Liver (tissue), 3 donors: ENCODE data around the gene BNC2.

Source experiments
- EGR1 ChIP-seq, 2 donors: IDR thresholded peaks; 2 replicates each; pipeline ENCODE4 v1.6.1; 2016 to 2018; ENCODE audit warnings: antibody characterized with exemption in 2 of 2, low read depth in 2 of 2
- FOXA1 ChIP-seq: IDR thresholded peaks from 2 replicates; pipeline ENCODE4 v1.6.1; 2016; ENCODE audit warnings: antibody characterized with exemption
- RAD21 ChIP-seq, 2 donors: IDR thresholded peaks; 2 replicates each; pipeline ENCODE4 v1.6.1; 2016; ENCODE audit warnings: antibody characterized with exemption in 2 of 2, mild to moderate bottlenecking in 2 of 2
- RXRA ChIP-seq, 2 donors: IDR thresholded peaks; 2 replicates each; pipeline ENCODE4 v1.6.1; 2017 to 2018; ENCODE audit warnings: antibody characterized with exemption in 2 of 2, mild to moderate bottlenecking in 1 of 2
- SP1 ChIP-seq: IDR thresholded peaks from 2 replicates; pipeline ENCODE4 v1.6.1; 2018; ENCODE audit warnings: antibody characterized with exemption, mild to moderate bottlenecking
- TAF1 ChIP-seq: conservative IDR thresholded peaks from 2 replicates; pipeline ENCODE4 v1.6.1; 2016; ENCODE audit warnings: antibody characterized with exemption, mild to moderate bottlenecking
- YY1 ChIP-seq: IDR thresholded peaks from 2 replicates; pipeline ENCODE4 v1.6.1; 2016; ENCODE audit warnings: antibody characterized with exemption, mild to moderate bottlenecking
- TF ChIP-seq, protein P1 (sequence below): fragments of 150-350 bp; IDR thresholded peaks from 2 replicates; pipeline ENCODE4 v1.5.1; 2017; ENCODE audit warnings: improper control_type of control experiment, low read depth, low read length; ENCODE audit not compliant: missing input control
- TF ChIP-seq, protein P2 (sequence below): IDR thresholded peaks from 2 replicates; pipeline ENCODE4 v1.6.1; 2016; ENCODE audit warnings: antibody characterized with exemption, mild to moderate bottlenecking
- TF ChIP-seq, protein P3 (sequence below): IDR thresholded peaks from 2 replicates; pipeline ENCODE4 v1.6.1; 2016; ENCODE audit warnings: antibody characterized with exemption
- TF ChIP-seq, protein P4 (sequence below): IDR thresholded peaks from 2 replicates; pipeline ENCODE4 v1.6.1; 2016; ENCODE audit warnings: antibody characterized with exemption
- donor health status: healthy.
- donor health status: healthy.

DNA sequence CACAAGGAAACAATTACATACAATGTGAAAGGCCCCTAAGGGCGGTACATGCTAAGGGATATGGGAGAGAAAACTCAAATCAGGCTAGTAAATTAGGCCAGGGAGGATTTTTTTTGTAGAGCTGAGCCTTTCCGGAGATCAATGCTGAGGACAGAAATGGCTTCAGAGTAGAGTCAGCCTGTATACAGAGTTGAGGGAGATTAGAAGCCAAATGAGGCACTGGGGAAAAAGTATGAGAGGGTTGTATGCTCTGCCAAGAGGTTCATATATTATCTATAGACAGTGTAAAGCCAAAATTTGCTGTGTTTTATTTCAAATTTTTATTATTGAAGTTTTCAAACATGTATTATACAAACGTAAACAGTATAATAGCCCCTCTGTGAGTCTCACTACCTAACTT lies 103.1 kb downstream of the BNC2 start:
- TF ChIP-seq, protein P1, sequence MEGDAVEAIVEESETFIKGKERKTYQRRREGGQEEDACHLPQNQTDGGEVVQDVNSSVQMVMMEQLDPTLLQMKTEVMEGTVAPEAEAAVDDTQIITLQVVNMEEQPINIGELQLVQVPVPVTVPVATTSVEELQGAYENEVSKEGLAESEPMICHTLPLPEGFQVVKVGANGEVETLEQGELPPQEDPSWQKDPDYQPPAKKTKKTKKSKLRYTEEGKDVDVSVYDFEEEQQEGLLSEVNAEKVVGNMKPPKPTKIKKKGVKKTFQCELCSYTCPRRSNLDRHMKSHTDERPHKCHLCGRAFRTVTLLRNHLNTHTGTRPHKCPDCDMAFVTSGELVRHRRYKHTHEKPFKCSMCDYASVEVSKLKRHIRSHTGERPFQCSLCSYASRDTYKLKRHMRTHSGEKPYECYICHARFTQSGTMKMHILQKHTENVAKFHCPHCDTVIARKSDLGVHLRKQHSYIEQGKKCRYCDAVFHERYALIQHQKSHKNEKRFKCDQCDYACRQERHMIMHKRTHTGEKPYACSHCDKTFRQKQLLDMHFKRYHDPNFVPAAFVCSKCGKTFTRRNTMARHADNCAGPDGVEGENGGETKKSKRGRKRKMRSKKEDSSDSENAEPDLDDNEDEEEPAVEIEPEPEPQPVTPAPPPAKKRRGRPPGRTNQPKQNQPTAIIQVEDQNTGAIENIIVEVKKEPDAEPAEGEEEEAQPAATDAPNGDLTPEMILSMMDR, result no peak
- TF ChIP-seq TAF1, result no peak
- no peak for TF ChIP-seq EGR1 (IDR thresholded peaks at IDR 0.05; ENCODE audit: low read depth in 2 of 2)
- TF ChIP-seq, protein P2, sequence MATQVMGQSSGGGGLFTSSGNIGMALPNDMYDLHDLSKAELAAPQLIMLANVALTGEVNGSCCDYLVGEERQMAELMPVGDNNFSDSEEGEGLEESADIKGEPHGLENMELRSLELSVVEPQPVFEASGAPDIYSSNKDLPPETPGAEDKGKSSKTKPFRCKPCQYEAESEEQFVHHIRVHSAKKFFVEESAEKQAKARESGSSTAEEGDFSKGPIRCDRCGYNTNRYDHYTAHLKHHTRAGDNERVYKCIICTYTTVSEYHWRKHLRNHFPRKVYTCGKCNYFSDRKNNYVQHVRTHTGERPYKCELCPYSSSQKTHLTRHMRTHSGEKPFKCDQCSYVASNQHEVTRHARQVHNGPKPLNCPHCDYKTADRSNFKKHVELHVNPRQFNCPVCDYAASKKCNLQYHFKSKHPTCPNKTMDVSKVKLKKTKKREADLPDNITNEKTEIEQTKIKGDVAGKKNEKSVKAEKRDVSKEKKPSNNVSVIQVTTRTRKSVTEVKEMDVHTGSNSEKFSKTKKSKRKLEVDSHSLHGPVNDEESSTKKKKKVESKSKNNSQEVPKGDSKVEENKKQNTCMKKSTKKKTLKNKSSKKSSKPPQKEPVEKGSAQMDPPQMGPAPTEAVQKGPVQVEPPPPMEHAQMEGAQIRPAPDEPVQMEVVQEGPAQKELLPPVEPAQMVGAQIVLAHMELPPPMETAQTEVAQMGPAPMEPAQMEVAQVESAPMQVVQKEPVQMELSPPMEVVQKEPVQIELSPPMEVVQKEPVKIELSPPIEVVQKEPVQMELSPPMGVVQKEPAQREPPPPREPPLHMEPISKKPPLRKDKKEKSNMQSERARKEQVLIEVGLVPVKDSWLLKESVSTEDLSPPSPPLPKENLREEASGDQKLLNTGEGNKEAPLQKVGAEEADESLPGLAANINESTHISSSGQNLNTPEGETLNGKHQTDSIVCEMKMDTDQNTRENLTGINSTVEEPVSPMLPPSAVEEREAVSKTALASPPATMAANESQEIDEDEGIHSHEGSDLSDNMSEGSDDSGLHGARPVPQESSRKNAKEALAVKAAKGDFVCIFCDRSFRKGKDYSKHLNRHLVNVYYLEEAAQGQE, result no peak
- TF ChIP-seq RXRA (IDR thresholded peaks at IDR 0.05), result no peak
- TF ChIP-seq, protein P3, sequence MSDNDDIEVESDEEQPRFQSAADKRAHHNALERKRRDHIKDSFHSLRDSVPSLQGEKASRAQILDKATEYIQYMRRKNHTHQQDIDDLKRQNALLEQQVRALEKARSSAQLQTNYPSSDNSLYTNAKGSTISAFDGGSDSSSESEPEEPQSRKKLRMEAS, result no peak
- TF ChIP-seq, protein P4, sequence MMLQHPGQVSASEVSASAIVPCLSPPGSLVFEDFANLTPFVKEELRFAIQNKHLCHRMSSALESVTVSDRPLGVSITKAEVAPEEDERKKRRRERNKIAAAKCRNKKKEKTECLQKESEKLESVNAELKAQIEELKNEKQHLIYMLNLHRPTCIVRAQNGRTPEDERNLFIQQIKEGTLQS, result no peak
- TF ChIP-seq YY1, result no peak
- no peak for TF ChIP-seq RAD21 (IDR thresholded peaks at IDR 0.05)
- TF ChIP-seq FOXA1, result no peak
- TF ChIP-seq SP1, result no peak
